NAMALWA (cell line): Measurements from ENCODE around the gene ADAM30.
"Not testable (repeated sequence)": the region's sequence is repeated elsewhere in the genome, so short reads cannot be mapped to it uniquely, and the experiment has no call there.

Experiments
- DNase-seq: peaks from one replicate; pipeline ENCODE4 v3.0.0-alpha.2; 2015; ENCODE audit warnings: low spot score

The ADAM30 gene

DNA sequence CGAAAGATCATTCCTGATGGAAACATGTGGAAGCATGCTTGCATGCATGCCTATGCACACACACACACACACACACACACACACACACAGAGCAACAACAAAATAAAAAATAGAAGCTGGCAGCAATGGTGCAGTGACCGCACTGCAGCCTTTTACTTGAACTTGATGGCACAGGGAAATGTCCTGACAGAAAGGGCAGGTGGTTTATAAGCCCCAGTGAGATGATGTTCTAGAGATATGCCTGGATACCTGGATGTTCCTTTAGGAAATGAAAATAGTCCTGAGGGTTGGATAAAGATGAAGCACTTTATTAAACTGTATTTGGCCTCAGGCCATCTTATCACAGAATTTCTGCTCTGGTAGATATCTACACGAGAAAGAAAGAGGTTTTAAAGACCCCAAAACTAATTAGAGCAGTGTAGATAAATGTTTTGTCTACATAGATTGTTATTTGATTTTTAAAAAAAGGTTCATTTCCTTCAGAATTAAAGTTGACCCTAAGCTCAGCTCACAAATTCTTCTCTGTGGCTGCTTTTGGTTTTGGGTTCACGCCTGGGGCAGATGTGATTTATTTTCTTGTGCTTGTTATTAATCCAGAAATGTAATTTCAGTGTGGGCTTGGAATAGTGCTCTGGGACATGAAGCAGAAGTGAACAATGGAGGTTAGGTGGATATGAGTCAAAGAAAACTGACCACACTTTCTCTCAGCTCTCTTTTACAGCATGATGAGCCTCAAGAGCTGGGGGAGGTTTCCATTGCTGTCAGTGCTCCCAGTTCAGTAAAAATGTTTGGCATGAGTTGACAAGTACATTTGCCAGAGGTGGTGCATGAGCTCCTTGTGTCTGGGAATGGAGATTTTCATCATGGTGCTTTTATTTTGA lies 22.9 kb downstream of the ADAM30 start:
- no peak for DNase-seq

DNA sequence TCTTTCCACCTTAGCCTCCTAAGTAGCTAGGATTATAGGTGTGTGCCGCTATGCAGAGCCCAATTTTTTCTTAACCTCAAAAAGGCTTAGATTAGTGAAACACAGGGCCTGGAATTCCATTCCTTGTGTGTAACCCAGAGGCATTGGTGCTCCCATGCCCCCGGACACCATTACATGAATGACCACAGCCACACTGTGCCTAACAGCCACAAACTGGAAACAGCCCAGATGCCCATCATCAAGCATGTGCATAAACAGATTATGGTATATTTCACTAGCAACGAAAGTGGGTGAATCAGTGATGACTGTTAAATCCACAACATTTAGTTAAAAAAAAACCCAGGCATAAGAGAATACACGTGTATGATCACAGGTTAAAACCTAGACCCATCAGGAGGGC lies 24.4 kb downstream of the ADAM30 start:
- DNase-seq, result no peak

DNA sequence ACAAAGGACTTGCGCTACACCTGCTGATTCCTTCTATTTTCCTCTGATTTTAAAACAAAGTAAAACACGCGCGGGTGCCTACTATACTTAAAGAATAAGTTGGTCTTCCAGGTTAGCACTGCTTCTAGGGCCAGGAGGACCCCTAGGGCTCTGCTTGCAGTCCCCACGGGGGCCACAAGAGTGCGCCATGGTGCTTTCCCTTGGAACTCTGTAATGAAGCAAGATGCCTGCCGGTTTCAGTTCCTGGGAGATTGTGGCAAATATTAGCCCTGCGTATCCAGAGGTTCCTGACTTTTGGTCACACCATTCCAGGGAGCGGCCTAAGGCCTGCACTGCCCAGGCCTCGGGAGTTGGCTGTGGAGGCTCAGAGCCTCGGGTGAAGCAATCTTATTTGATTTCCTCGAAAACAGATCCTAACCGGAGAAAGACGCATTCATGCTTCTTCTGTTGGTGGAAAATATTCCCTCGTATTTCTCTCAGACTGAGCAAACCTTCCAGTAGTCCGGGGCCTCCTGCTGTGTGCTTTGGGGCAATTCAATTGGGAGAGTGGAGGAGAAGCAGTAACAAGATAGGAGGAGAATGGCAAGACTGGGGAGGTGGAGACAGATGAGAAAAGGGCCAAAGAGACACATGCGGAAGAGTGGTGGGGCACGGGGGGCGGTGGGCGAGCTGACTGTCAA lies 25.3 kb downstream of the ADAM30 start:
- DNase-seq, result peak; percentile 83

DNA sequence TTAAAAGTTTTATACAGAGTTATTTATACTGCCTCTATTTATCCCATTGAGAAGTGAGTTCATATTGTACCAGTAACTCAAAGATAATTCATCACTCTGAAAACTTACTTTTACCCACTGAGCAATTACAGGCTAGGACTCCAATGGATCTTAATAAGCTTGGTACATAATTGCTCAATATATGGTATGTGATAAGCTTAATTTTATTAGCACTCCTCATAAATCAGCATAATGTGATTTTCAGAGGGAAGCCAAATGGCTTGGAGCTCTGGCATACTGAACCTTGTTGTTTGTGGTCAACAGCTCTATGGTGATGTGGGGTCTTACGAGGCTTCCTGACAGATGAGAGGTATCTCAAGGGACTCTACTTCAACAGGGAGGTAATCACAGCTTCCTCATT lies 26.3 kb downstream of the ADAM30 start:
- DNase-seq, result no peak

DNA sequence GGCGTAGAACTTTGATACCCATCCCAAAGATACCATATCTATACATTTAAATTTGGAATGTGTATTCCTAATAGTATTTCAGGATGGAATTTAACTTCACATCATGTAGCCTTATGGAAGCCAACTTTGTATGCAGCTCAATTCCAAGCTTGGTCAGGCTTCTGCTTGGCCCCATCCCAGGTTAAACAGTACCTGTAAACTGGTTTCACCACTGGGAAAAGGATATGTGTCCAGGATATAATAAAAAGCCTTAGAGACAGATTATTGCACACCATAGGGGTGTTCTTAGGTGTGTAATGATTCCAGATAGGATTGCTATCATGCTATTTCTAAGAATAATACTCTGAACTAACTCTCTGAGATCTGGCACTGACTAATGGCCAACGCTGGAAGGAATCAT lies 28.1 kb downstream of the ADAM30 start:
- no peak for DNase-seq

DNA sequence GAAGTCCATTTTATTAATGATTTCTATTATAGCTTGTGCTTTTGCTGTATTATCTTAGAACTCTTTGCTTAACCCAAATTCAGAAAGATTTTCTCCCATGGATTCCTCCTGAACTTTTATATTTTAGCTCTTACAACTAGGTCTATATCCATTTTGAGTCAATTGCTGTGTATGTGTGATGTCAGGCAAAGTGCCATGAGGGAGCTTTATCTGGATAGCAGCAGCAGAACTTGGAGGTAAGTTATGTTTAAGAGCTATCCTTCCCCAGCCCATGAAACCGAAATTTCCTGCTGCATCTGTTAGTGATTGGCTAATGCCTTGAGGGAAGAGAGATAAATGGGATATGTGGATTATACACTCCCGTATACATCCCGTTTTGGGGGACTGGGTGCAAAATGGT lies 29.9 kb downstream of the ADAM30 start:
- DNase-seq, result no peak

DNA sequence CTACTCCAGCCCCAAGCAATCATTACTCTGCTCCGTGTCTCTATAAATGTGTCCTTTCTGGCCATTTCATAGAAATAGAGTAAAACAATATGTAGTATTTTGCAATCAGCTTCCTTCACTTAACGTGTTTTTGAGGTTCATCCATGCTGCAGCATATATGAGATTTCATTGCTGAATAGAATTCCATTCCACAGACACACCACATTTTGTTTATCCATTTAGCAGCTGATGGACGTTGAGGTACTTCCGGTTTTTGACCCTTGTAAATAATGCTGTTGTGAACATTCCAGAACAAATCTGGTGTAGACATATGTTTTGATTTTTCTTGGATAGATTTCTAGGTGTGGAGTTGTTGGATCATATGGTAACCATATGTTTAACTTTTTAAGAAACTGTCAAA lies 30.7 kb downstream of the ADAM30 start:
- DNase-seq, result no peak

DNA sequence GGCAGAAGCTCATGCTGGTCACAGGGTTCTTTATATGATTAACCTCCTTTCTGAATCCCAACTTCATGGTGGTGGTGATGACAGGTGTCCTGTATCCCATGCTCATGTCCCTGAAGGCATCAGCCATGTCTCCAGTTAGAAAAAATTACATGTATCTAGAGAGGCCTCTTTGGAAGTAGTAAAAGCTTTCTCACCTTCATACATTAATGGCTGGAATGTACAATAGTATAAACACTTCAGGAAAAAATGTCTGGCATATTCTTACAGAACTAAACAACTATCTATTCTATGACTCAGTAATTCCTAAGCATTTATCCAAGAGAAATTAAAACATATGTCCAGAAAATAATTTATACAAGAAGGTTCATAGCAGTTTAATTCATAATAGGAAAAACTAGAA lies 34.0 kb downstream of the ADAM30 start:
- no peak for DNase-seq

DNA sequence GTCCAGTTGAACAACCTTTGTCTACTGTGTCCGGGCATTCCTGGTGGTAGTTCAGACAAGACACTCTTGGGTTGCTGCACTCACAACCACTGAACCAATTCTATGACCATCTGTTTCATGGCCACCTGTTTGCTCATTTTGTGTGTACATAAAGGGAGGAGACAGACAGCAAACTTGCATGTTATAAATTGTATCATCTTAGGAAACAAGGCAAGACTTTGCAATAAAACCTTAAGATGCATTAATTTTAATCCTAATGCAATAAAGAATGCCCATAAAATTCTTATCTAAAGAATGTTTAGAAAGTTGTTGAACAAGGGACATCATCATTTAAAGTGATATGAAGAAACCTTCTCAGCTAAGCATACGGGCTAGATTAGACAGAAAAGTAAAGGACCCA lies 34.8 kb downstream of the ADAM30 start:
- DNase-seq, result no peak

DNA sequence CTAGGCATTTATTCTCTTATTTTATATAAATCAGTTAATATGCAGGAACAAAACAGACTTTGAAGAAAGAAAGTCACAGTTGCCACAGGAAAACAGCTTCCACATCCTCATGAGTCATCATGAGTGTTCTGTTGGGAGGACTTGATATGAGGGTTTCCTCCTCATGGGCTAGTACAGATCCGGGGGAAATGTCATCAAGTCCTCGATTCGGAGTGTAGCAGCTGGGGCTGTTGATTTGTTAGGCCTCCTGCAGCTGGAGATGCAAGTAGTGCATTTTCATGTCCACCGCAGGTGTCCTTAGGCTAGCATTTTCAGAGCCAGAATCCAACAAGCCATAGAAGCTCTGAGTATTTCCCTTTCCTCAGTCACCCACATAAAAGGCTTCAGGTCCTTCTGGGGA lies 36.7 kb downstream of the ADAM30 start:
- DNase-seq, result no peak

DNA sequence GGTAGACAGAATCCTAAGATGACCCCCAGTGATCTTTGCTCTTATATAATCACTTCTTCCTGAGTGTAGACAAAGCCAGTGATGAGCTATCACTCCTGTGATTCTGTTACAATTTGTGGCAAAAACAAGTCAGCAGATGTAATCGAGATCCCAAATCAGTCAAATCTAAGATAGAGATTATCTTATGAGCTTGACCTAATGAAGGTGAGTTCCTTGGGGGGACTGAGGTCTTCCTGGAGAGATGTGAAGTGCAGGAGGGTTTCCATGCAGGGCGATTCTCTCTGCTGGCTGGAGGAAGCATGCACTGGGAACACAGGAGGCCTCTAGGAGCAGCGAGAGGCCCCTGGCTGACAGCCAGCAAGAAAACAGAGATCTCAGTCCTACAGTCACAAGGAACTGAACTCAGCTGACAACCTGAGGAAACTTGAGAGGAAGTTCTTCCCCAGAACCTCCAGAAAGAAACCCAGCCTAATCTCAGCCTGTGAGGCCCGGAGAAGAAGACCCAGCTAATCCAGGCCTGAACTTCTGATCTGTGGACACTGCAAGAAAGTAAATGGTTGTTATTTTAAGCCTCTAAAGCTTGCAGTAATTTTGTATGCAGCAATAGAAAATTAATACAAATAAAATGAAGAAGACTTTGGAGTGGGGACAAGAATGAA lies 37.6 kb downstream of the ADAM30 start:
- DNase-seq, result not testable (repeated sequence)

DNA sequence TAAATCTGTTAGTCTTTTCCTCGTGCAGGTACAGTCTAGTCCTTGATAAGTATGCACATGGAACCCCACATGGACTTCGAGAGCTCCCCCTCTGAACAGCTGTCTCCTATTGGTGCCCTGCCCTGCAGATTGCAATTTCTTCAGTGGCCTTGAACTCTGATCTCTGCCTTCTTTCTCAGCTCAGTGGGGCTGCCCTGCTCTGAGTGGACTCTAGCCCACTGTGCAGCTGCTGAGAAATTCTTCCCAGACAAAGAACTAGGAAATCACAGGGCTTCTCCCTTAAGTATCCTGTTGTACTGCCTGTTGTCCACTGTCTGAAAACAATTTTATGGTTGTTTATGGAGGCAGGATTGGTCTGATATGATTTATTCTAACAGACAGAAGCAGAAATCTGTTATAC lies 38.2 kb downstream of the ADAM30 start:
- DNase-seq, result no peak

DNA sequence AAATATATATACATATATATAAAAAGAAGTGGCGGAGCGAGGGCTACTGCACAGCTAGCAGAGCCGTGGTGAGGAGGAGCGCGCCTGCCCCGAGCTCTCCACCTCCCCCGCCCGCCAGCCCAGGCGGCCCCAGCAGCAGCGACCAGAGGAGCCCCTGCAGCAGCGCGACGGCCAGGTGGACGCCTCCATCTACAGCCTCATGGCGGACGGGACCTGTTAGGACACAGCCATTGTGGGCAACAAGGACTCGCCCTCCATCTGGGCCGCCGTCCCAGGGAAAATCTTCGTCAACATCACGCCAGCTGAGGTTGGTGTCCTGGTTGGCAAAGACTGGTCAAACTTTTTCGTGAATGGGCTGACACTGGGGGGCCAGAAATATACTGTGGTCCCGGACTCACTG lies 43.2 kb downstream of the ADAM30 start:
- no peak for DNase-seq

DNA sequence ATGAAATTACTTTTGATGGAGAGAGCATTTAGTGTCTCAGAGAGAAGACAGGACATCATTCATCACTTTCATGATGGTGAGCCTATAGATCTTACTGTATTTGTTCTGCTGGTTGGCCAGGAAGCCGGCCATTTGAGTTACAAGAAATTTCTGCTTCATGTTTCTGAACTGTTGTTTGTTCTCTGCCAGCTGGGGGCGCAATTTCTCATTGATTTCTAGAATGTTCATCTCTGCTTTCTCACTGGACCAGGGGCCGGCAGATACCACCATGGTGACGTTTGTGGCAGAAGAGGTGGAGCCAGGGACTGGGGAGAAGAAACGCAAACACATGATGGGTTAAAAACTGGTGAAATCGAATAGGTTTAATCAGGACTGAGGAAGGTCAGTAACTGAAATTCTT lies 52.1 kb downstream of the ADAM30 start:
- DNase-seq, result peak; percentile 17
